Testis (tissue), 2 donors: ENCODE data around the gene ZNF273.

Experiments
- POLR2A ChIP-seq: fragments of 450-650 bp; IDR thresholded peaks from one replicate; pipeline ENCODE4 v1.6.1; 2017; ENCODE audit warnings: antibody characterized with exemption, mild to moderate bottlenecking, moderate library complexity
- TF ChIP-seq, protein P1 (sequence below), 3 experiments: fragments of 450-650 bp in 2 of 3; fragments of 200-600 bp in 1 of 3; sonication (generic) in 1 of 3; IDR thresholded peaks; one replicate each; pipeline ENCODE4 v1.5.1; 2016 to 2019; ENCODE audit warnings: antibody characterized with exemption in 3 of 3, mild to moderate bottlenecking in 2 of 3, moderate library complexity in 1 of 3

GRCh38 chr7:64947252-64948000 lies 44.4 kb downstream of the ZNF273 start:
- TF ChIP-seq, protein P1, sequence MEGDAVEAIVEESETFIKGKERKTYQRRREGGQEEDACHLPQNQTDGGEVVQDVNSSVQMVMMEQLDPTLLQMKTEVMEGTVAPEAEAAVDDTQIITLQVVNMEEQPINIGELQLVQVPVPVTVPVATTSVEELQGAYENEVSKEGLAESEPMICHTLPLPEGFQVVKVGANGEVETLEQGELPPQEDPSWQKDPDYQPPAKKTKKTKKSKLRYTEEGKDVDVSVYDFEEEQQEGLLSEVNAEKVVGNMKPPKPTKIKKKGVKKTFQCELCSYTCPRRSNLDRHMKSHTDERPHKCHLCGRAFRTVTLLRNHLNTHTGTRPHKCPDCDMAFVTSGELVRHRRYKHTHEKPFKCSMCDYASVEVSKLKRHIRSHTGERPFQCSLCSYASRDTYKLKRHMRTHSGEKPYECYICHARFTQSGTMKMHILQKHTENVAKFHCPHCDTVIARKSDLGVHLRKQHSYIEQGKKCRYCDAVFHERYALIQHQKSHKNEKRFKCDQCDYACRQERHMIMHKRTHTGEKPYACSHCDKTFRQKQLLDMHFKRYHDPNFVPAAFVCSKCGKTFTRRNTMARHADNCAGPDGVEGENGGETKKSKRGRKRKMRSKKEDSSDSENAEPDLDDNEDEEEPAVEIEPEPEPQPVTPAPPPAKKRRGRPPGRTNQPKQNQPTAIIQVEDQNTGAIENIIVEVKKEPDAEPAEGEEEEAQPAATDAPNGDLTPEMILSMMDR (IDR thresholded peaks at IDR 0.05), result no peak
- no peak for TF ChIP-seq POLR2A
